CD4-positive, alpha-beta T cell treated with Interleukin-17A for 1 hour (primary cell): ENCODE measurements around the gene TRERF1.

Experiments
- DNase-seq: peaks from one replicate; pipeline ENCODE4 v3.0.0-alpha.2; 2020

The TRERF1 gene

DNA sequence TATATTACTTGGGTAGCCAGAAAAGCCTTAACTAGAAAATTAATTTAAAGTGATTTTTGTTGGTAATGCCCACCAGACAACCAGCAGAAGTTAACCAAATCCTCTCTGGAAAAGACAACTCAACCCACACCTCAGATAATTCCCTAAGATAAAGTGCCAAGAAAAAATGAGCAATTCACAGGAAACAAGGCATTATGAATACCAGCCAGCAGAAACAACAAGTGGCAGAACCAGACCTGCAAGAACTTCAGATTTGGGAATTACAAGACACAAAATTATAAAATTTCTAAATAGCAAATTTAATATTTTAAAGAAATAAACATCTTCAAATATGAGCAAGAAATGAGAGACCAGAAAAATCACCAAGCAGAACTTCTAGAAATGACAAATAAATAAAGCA lies 154.1 kb downstream of the TRERF1 start:
- DNase-seq = no peak

DNA sequence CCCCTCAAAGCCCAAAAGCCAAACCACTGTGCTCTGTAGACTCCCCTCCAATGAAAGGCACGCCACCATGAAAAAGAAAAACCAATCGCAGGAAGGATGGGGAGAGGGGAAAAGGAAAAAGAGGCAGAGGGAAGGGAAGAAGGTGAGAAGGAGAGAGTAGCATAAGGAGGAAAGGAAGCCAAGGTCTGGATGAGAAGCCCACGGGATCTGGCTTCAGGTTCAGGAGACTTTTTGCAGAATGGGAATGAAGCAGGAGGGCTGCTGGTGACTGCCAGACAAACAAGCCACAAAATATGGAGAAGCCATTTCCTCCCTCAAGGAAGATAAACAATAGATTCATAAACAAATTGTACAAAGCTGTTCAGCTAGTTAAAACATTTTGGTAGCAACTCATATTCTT lies 155.1 kb downstream of the TRERF1 start:
- DNase-seq = no peak

DNA sequence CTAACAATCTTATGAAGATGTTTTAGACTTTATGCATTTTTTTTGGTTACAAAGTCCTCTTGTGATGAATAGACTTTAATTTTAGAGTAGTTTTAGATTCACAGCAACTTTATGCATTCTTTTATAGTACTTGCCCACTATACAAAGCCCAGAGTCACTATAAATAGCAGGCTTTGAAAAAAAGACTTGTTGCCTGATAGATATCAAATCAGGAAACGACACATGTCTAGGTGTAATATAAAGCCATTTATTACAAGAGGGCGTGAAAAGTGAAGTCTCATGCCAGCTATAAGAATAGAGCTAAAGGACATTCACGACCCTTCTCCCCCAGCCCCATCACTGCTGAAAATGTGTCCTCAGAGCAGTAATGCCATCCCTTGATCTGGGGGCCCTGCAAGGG lies 156.0 kb downstream of the TRERF1 start:
- DNase-seq = peak; percentile 27

DNA sequence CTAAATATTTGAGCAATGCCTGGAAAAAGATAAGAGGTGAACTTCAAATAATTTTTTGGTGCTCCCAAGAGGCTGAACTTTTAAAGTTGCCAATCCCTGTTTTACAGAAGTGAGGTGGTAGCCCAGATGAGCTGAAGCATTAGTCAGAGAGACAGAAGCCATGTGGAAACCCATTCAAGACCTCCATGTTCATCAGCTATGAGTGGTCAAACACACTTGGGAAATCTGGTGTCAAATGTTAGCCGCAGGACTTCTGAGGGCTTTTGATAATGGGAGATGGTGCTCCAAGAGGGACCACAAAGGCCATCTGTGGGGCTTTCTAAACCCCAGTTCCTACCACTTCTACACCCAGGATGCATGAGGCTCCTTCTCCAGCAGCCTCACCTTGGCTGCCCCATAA lies 156.5 kb downstream of the TRERF1 start:
- no peak for DNase-seq

DNA sequence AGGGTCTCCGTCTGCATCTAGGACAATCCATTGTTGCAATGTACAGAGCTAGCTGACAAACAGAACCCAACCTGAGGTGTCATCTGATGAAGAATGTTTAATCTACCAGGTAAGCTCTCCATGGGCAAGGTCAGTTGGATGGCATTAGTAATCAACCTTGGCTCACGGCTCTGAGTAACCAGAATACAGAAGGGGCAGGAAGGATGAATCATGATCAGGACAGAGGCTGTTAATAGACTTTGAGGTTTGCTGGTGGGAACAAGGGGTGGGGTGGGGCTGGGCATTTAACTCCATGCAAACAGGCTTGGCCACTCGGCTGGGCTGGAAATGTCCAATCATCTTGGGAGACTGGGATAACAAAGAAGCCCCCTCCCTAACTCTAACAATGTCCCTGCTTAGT lies 157.0 kb downstream of the TRERF1 start:
- no peak for DNase-seq

DNA sequence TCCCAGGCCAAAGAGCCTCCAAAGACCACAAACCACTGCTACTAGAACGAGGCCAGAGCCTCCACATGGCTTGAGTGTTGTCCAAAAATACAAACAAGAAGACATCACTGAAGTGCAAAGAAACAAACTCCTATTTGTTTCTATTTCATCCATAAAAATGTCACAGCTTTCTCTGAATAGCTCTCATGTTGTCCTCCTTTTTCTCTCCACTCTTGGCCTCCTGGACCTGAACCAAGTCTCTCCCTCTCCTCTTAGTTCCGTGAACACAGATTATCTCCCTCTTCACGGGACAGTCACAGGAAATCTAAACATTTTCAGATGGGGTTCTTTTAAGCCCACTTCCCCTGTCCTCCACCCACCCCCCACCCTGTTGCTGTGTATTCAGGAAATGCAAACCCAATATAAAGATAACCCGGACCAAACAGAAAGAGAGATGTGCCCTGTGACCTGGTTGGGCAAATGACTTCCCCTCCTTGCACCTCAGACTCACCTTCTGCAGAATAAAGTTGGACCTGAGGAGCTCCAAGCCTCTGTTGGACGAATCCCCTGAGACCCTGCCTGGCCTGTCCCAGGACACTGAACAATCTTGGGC lies 158.2 kb downstream of the TRERF1 start:
- DNase-seq = peak; percentile 39

DNA sequence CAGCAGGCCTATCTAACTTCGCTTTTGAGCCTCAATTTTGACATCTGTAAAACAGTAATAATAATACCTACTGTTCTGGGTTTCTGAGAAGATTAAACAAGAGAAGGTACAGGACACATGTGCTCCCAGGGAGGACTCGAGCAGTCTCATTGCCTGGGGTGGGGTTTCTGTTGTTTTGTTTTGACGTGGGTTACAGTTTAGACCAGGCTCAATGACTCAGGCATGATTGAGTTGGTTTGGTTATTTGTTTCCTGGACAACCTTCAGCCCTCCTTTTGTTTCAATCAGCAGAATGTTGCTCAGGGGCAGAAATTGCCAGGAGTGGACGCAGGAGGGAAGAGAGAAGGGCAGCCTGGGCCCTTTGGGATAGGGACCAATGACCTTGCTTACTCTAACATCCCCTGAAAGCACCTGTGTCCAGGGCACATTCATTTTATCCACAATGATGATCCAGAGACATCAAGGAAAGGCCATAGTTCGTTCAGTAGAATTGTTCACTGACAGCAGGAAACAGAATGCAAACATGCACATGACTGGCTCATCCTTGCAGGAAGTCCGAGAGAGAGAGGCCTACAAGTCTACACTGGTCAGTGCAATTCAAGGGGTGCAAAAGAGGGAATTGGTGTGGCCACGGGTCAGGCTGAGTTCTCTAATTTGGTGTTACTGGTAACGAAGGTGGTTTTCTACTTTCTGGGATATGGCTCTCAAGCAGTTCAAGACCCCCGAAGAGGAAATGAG lies 159.6 kb downstream of the TRERF1 start:
- DNase-seq = peak; percentile 34

DNA sequence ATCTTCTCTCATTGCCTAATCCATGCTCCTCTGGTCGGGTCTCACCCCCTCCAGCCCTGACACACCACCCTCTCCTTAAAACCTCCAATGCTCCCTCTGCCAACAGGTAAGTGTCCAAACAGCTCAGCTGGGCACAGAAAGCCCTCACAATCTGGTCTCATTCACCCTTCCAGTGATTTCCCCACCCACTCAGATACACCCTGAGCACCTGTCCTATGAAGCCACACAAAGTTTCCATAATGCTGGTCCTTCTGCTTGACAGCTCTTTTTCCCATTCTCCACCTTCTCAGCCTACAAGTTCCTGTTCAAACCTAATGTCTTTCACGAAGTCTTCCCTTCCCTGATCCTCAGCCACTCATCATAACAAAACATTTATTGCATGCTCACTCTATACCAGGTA lies 164.0 kb downstream of the TRERF1 start:
- no peak for DNase-seq

DNA sequence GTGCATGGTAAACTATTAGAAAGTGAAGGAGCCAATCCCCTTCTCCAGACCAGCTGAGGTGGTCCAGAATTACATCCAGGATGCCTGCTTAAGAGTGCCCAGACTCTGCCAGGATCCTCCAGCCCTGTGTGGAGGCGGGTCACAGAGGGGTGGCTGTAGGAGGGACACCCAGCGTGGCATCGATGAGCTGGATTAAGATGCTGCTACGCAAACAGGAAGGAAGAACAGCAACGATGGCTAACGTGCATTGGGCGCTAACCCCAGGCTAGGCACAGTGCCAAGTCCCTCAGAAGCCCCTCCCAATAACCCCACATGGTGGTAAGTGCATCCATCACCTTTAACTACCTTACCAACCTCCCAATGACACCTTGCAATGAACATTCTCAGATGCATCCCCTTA lies 170.2 kb downstream of the TRERF1 start:
- DNase-seq = peak; percentile 70

DNA sequence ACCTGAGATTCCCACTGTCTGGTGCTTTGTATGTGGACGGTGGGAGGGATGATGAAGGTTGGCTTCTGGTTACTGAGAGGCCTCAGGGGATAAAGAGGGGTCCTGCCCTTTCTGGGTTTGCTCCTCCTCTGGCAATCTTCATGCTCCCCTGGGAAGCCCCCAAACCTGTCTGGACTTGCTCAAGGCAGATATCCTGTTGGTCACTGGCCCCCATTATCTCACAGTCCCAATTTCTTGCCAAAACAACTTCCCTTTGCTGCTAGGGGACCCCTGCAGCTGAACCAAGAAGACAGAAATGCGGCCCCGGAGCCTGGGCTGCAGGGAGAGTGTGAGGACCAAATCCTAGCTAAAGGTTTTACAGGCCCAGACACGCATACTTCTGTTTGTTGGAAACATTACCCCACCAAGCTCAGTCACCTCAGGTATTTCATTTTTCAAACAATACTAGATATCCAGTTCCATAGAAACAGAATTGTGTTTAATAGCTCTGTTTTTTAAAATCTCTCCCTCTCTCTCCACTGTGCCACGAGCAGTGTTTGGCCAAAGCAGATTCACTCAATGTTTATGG lies 170.7 kb downstream of the TRERF1 start:
- DNase-seq = no peak

DNA sequence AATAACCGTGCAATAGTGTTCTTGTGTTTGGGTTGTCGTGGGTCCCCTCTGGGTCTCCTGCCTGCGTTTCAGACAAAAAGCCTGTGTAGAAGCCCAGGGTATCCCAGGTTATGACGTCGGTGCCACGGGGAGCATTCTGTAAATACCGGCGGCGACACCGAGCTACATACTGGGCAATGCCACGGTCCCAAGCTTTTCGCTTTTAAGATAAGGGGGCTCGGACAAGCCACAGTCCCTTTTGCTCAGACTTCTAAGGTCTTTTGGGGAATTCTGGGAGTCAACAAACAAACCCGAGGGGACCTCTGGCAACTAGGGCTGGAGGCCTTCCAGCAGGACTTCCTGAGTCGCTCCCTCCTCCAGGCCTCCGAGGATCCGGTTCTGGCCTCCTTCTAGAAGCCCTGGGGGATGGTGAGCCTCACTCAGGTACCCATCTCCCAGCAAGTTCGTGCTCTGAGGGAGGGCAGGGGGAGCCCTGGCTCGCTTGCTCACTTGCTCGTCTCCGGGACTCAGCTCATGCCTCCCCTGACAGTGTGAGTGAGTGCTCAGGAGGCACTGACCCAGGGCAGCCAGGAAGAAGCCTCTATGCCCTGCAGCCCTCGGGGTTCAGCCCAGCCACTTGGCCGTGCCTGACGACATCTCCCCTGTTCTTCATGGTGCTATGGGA lies 171.6 kb downstream of the TRERF1 start:
- no peak for DNase-seq

DNA sequence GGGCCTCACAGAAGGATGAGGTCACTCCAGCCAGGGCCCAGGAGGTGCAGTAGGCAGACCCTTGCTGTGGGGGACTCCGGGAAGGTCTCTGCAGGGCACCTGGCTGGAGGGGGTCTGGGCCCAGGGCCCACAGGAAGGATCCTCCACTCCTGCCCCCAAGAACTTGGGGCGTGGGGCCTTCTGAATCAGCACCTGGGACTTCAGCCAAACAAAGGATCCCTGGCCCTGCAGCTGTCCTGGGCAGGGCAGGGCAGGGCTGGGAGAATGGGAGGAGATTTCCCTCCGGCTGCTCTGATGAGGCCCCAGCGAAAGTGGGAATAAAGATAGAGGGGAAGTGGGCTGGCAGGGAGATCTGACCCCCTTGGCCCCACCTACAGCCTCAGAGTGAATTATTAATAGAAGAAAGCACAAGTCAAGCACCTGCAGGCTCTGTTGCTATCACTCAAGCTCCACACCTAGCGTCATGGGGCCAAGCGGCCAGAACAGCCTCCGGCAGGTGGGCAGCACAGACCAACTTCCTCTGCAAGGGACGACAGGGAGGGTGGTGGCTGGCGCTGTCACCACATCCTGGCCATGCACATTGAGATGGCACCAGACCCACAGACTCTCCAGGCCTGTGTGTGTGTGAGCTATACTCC lies 172.5 kb downstream of the TRERF1 start:
- DNase-seq = peak; percentile 52

DNA sequence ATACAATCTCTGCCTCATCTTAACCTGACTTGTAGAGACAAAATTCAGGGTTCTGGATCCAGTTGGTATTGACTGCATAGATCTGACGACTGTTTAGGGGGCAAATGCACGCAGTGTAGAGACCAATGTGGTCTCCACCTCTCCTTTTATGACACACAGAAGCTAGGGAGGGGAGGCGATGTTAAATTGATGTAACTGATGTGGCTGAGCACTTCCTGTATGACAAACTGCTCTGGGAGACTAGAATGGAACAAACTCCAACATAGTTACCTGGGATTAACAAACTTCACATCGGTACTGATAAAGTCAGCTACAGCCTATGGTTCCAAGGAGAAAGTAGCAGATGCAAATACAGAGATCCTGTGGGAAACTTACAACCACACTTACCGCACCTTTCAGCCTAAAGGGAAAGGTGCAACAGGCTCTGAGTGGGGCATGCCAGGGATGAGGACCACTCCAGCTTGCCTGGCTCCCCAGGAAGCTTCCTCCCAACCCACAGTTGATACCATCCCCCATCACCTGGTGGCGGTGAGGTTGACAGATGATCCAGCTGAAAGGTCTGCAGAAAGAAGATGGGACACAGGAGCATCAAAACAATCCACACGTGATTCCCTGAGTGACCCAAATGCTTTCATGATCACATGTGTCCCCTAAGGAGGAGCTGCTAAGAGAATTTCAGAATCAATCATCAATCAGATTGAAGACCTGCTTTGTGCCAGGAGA lies 173.4 kb downstream of the TRERF1 start:
- peak; percentile 27 for DNase-seq

DNA sequence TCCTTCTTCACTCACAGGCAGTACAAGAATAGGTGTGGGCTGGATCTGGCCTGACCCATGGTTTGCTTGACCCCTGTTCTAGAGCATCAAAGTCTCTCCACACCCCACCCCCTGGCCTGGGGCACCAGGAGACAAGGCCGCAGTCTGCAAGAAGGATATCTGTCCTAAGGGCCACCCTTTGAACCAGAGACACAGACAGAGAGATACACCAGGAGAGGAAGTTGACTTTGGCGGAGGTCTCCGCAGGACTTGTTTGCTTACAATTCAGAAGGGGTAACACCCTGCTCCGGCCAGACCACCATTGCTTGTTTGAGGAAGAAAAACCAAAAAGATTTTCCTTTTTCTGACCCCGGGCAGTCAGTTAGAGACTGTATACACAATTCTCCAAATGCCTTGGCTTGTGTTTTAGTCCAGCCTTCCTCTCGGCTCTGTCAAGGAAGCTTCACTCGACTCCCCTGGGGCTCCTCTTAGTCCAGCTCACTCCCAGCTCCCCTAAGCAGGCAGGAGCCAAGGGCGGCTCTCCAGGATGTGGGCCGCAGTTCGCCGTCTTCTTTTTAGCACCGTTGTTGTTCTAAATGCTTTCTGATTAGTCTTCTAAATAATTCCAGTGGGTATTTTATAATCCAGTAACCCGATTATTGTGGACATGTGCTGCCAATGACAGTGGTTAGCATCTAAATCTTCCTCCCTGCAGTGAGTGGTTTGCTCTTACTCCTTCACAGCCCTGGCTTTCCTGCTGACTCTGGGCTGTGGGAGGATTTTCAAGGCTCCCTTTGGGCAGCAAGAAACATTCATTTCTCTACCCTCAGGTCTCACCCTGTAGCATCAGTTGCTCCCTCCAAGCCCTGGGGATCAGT lies 175.5 kb downstream of the TRERF1 start:
- DNase-seq = no peak

DNA sequence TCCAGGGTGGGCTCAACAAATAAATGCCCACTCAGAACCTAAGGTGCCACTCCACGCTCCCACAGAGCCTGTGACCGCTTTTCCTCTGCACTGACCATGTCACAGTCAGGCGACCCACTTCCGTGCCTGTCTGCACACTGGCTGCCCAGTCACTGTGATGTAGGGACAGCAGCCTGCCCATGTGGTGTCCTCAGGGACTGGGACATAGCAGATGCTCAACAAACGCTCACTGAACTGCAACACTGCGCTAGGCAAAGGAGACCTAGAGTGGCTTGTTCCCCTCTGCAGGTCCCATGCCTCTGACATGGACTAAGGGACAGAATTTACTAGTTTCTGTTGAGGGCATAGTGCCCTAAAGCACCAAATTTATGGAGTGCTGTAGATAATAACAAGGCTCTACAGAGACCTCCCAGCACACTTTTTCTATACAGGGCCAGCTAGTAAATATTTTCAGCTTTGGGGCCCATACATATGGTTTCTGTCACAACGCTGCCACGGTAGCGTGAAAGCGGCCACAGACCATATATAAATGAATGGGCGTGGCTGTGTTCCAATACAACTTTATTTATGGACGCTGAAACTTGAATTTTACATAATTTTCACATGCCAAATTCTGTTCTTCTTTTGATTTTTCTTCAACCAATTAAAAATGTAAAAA lies 176.2 kb downstream of the TRERF1 start:
- no peak for DNase-seq

DNA sequence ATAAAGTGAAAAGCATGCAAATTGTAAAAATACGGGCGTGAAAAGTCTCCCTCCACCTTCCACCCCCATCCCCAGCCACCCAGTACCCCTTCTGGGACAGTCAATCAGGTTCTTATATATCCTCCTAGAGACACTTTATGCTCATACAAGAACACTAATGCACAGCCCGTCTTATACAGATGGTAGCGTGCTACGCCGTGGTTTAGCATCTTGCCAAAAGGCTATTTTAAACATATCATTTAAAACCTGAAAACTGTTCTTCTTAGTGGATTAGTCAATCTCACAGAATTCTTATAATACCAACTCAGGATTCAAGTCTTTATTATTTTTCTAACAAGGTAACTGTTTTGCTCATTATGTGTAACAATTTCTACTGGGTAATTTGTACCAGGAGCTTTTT lies 176.8 kb downstream of the TRERF1 start:
- no peak for DNase-seq

DNA sequence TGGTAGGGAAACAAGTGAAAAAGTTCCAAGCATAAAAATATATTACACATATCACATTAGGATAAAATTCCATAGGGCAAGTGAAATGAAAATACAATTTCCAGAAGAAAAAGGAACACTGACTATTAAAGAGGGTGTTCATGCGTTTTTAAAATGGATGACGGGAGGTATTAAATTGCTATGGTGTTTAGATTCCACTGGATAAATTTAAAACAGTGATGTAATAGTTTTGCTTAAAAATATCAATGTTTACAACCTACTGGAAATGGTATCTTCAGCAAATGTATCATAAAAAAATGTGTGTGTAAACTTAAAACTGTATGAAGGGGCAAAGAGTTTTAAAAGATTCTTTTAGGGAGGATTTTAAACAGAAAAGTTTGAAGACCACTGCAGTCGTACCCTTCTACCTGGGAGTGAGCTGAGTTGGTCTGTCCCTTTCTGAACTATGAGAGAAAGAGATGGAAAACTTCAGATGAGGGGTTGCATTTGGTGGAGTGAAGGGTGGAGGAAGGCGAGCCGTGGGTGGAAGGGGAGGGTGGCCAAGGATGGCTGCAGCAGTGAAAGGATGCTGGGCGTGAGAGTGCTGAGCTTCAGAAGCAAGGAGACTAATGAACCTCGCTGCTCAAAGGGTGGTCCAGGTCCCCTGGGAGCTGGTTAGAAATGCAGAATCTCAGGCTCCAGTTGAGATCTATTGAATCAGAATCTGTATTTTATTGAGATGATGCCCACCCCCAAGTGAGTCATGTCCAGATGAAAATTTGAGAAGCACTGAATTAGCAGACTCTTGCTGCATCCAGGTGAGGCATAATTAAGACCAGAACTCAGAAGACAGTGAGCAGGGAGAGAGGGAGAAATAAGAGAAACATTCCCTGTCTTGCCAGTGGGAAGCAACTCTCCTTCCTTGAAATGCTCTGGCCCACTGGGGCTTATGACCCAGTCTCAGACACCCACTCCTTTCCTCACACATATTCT lies 179.6 kb downstream of the TRERF1 start:
- DNase-seq = no peak

DNA sequence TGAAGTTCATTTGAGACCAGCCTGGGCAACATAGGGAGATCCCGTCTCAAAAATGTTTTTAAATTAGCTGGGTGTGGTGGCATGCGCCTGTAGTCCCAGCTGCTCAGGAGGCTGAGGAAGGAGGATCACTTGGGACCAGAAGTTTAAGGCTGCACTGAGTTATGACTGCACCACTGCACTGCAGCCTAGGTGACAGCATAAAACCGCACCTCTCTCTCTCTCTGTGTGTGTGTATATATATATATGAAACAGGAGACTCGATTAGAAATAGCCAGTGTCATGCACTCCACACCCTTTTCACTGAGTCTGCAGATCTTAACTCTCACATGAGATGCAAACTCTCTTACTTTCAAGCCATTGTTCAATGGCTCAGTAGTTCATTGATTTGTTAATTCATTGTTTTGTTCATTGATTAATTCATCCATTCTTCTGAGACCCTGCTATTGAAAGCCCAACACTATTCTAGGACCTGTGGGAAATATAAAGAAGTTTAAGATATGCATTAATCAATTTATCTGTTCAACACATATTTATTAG lies 181.7 kb downstream of the TRERF1 start:
- DNase-seq = no peak

DNA sequence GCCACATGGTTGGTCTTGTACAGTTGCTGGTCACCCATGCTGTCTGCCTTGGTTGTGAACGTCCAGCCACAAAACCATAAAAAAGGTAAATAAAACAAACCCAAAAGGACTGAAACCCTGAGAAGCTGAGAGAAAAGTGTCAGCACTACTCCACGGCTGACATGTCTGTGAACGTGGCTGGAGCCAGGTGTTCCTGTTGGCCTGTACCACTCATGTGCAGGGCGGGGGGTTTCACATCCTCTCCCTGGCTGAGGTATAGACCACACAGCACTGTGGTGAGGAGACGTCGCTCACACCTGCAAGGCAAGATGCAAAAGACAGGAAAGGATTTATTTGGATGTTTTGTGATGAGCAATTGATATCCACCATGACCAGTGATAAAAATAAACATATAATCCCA lies 182.2 kb downstream of the TRERF1 start:
- DNase-seq = peak; percentile 34

DNA sequence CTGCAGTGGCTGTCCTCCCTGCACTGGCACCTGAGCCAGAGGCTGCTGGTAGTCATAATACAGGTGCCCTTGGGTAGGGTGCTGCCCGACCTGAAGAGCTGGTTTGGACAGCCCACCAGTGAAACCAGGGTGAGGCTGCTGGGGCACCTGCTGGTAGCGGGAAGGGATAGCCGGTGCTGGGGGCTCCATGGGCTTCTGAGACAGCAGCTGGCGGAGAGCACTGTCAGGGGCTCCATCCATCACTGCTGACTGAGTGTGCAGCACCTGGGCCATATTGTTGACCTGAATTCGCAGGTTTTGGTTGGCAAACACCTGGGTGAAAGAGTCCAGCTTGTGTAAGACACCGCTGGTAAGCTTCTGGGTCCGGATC lies 182.9 kb downstream of the TRERF1 start:
- no peak for DNase-seq
